HG03439 (cell line): ENCODE measurements around the gene HAGHL.

Source experiments
- ATAC-seq: cut with Tn5 transposase; IDR thresholded peaks from one replicate; pipeline ENCODE4 v1.9.1; 2021; ENCODE audit warnings: mild to moderate bottlenecking, moderate library complexity; ENCODE audit not compliant: unreplicated experiment

Gene HAGHL

GRCh38 chr16:726438-727290, at the start of gene HAGHL, which contains the start of gene CCDC78:
Gene HAGHL, plus strand, starts transcription at chr16:727106. Its CDS starts 404 bp downstream, at chr16:727510.
Gene CCDC78, minus strand, starts transcription at chr16:726443. Its CDS starts 76 bp downstream, at chr16:726367.
- ATAC-seq, result no peak

GRCh38 chr16:677316-678190, 49.4 kb upstream of the HAGHL start:
- no peak for ATAC-seq

GRCh38 chr16:678209-678857, 48.6 kb upstream of the HAGHL start:
- no peak for ATAC-seq

- no peak for ATAC-seq
Measured at GRCh38 chr16:678858-679813, 47.8 kb upstream of the HAGHL start.

- no peak for ATAC-seq
Measured at GRCh38 chr16:679814-680624, 46.9 kb upstream of the HAGHL start, which contains the start of gene STUB1. Gene STUB1, plus strand, starts transcription at chr16:680410. Its CDS starts 116 bp downstream, at chr16:680526.

GRCh38 chr16:680625-680945, 46.3 kb upstream of the HAGHL start:
- no peak for ATAC-seq

- no peak for ATAC-seq
Measured at GRCh38 chr16:680967-681745, 45.8 kb upstream of the HAGHL start.

- no peak for ATAC-seq
Measured at GRCh38 chr16:681746-682427, 45.0 kb upstream of the HAGHL start.

- ATAC-seq, result no peak
Measured at GRCh38 chr16:682493-683395, 44.2 kb upstream of the HAGHL start.

- ATAC-seq, result no peak
Measured at GRCh38 chr16:683396-684070, 43.4 kb upstream of the HAGHL start.

- ATAC-seq, result peak; percentile 54
Measured at GRCh38 chr16:684071-684794, 42.7 kb upstream of the HAGHL start, which contains the start of gene JMJD8. Gene JMJD8, minus strand, starts transcription at chr16:684334. Its CDS starts 15 bp downstream, at chr16:684319.

- no peak for ATAC-seq
Measured at GRCh38 chr16:684961-685696, 41.8 kb upstream of the HAGHL start.

GRCh38 chr16:685967-686366, 40.9 kb upstream of the HAGHL start:
- ATAC-seq, result no peak

- no peak for ATAC-seq
Measured at GRCh38 chr16:686459-687260, 40.2 kb upstream of the HAGHL start.
